KMS-11 (cell line): ENCODE measurements around the gene EPHB1.

Experiments used
- H2AFZ ChIP-seq: fragments of 200-600 bp; sonication (generic); 2 replicates; pipeline ENCODE4 v1.6.1; 2016; ENCODE audit warnings: antibody characterized with exemption, mixed run types, low read depth
- H3K27ac ChIP-seq: fragments of 200-600 bp; sonication (generic); 2 replicates; pipeline ENCODE4 v1.6.1; 2016; ENCODE audit warnings: mild to moderate bottlenecking, mixed run types
- H3K27me3 ChIP-seq: fragments of 200-600 bp; sonication (generic); 2 replicates; pipeline ENCODE4 v1.6.1; 2017; ENCODE audit warnings: mild to moderate bottlenecking, low read depth, mixed run types, moderate library complexity; ENCODE audit not compliant: insufficient read depth
- H3K36me3 ChIP-seq: fragments of 200-600 bp; sonication (generic); 2 replicates; pipeline ENCODE4 v1.6.1; 2017; ENCODE audit warnings: mild to moderate bottlenecking, mixed run types; ENCODE audit not compliant: insufficient read depth
- H3K4me1 ChIP-seq: fragments of 200-600 bp; sonication (generic); 2 replicates; pipeline ENCODE4 v1.6.1; 2016; ENCODE audit warnings: mild to moderate bottlenecking, low read depth, mixed run types; ENCODE audit not compliant: poor library complexity, severe bottlenecking
- H3K4me2 ChIP-seq: fragments of 200-600 bp; sonication (generic); 2 replicates; pipeline ENCODE4 v1.7.0; 2016; ENCODE audit warnings: mild to moderate bottlenecking, mixed run types
- H3K4me3 ChIP-seq: fragments of 200-600 bp; sonication (generic); IDR thresholded peaks from 2 replicates; pipeline ENCODE4 v1.6.1; 2017; ENCODE audit warnings: low read depth, low read length, mixed read lengths; ENCODE audit not compliant: insufficient read depth
- H3K79me2 ChIP-seq: fragments of 200-600 bp; sonication (generic); 2 replicates; pipeline ENCODE4 v1.6.1; 2016; ENCODE audit warnings: low read depth, mixed run types; ENCODE audit not compliant: insufficient read depth
- H3K9ac ChIP-seq: fragments of 200-600 bp; sonication (generic); 2 replicates; pipeline ENCODE4 v1.6.1; 2016; ENCODE audit warnings: mild to moderate bottlenecking, mixed run types
- H4K20me1 ChIP-seq: fragments of 200-600 bp; sonication (generic); 2 replicates; pipeline ENCODE4 v1.6.1; 2016; ENCODE audit warnings: mild to moderate bottlenecking, mixed run types; ENCODE audit not compliant: insufficient read depth
- CTCF ChIP-seq: fragments of 200-600 bp; sonication (generic); conservative IDR thresholded peaks from 2 replicates; pipeline ENCODE4 v1.6.1; 2017; ENCODE audit warnings: low read depth, mild to moderate bottlenecking, antibody characterized with exemption, low read length, moderate library complexity, mixed read lengths

Gene EPHB1

GRCh38 chr3:134908271-134908670 is 113.2 kb downstream of the EPHB1 start:
- Histone ChIP-seq H4K20me1 (no peaks in the 10 kb centered on the region), H3K27me3 (no peaks in the 10 kb centered on the region), H3K4me2 (no peak overlapping the region), H3K4me3 (no peak overlapping the region), H3K79me2 (peaks cover 7% of the 10 kb centered on the region; the same call in 1 of the 2 replicates), H3K27ac (no peak overlapping the region), H3K9ac (no peak overlapping the region), H3K4me1 (peaks cover 32% of the 10 kb centered on the region), H2AFZ (no peak overlapping the region), H3K36me3 (no peaks in the 10 kb centered on the region)
- TF ChIP-seq CTCF = no peak

GRCh38 chr3:134910026-134910425 is 115.0 kb downstream of the EPHB1 start:
- Histone ChIP-seq H3K9ac (no peak overlapping the region), H4K20me1 (no peaks in the 10 kb centered on the region), H3K27ac (no peak overlapping the region), H3K27me3 (no peaks in the 10 kb centered on the region), H3K79me2 (peaks cover 7% of the 10 kb centered on the region; the same call in 1 of the 2 replicates), H3K4me1 (peaks cover 18% of the 10 kb centered on the region), H2AFZ (no peak overlapping the region), H3K36me3 (no peaks in the 10 kb centered on the region), H3K4me2 (no peak overlapping the region), H3K4me3 (no peak overlapping the region)
- no peak for TF ChIP-seq CTCF

DNA sequence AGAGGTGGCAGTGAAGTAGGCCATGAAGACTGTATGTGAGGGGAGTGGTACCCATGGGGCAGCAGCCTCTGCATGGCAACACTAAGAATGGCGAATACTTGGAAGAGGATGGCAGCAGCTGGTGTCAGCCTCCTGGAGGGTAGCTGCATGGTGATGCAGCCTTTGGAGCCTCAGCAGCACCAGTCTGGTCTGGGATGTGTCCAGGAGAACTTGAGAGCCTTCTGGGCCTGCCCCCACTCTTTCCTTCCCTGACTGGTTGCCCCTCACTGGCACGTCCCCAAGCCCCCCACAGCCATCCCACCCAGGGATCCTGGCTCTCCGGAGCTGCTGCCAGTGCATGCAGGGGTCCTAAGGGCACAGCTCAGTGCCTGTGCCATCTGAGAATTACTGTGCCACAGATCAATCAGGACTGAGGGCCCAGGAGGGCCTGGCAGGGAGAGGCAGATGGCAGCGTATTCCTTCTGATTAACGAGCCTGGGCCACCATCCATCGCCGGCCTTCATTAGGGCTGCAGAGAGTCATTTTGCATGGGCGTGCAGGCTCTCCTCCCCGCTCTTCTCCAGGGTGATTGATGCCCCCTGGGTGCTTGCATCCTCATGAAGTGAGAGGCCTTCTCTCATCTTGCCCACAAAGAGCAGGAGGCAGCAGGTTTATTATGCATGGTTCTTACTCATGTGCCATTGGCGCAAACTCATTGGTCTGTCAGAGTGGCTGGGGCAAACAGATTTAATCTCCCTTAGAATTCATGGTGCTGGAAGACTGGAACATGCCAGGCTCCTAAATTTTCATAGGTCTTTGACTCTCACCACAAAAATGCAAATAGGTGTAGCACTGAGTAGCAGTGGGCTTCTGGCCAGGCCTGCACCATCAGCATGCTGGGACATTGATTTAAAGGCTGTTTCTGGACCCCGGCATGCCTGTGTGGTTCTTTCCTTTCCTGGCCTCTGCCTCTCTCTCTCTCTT is 116.8 kb downstream of the EPHB1 start:
- Histone ChIP-seq H3K27me3 (no peaks in the 10 kb centered on the region), H3K4me2 (no peak overlapping the region), H3K4me3 (no peak overlapping the region), H3K4me1 (no peaks in the 10 kb centered on the region), H3K27ac (no peak overlapping the region), H3K79me2 (peaks cover 4% of the 10 kb centered on the region; the same call in 1 of the 2 replicates), H4K20me1 (no peaks in the 10 kb centered on the region), H3K36me3 (no peaks in the 10 kb centered on the region), H3K9ac (no peak overlapping the region), H2AFZ (no peak overlapping the region)
- no peak for TF ChIP-seq CTCF

- H3K9ac ChIP-seq = no peak overlapping the region
- H3K4me3 ChIP-seq = no peak overlapping the region
- TF ChIP-seq CTCF = no peak
- H3K4me1 ChIP-seq = peaks cover 21% of the 10 kb centered on the region
- H3K36me3 ChIP-seq = no peaks in the 10 kb centered on the region
- no peak overlapping the region for H2AFZ ChIP-seq
- no peaks in the 10 kb centered on the region for H3K79me2 ChIP-seq
- no peaks in the 10 kb centered on the region for H4K20me1 ChIP-seq
- no peak overlapping the region for H3K4me2 ChIP-seq
- no peak overlapping the region for H3K27ac ChIP-seq
- H3K27me3 ChIP-seq = no peaks in the 10 kb centered on the region
Measured at GRCh38 chr3:134916276-134916961, 121.4 kb downstream of the EPHB1 start.
